A673 (cell line): ENCODE measurements around the gene CCDC40.

Experiments used
- EZH2 ChIP-seq: fragments of 200-600 bp; sonication (generic); IDR thresholded peaks from 2 replicates; pipeline ENCODE4 v1.6.1; 2017; ENCODE audit warnings: borderline replicate concordance, low read depth, mild to moderate bottlenecking, mixed read lengths, antibody characterized with exemption, low read length; ENCODE audit not compliant: poor library complexity, severe bottlenecking
- TF ChIP-seq, protein P1 (sequence below): fragments of 300-800, 200-600 bp; sonication (generic); conservative IDR thresholded peaks from 2 replicates; pipeline ENCODE4 v1.5.1; 2017; ENCODE audit warnings: low read depth, mild to moderate bottlenecking, antibody characterized with exemption, low read length, moderate library complexity, mixed read lengths

DNA sequence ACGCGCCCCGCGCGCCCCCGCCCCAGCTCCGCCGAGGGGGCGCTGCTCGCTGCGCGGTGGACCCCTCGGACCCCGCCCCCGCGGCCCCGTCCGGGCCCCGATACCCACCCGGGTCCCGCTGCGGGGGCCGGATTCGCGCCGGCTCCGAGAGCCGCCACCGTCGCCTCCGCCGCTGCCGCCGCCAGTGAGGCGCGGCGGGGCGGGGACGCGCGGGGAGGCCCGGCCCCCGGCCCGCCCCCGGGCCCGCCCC lies 830 bp upstream of the CCDC40 start, which contains the start of gene TBC1D16:
- TF ChIP-seq, protein P1, sequence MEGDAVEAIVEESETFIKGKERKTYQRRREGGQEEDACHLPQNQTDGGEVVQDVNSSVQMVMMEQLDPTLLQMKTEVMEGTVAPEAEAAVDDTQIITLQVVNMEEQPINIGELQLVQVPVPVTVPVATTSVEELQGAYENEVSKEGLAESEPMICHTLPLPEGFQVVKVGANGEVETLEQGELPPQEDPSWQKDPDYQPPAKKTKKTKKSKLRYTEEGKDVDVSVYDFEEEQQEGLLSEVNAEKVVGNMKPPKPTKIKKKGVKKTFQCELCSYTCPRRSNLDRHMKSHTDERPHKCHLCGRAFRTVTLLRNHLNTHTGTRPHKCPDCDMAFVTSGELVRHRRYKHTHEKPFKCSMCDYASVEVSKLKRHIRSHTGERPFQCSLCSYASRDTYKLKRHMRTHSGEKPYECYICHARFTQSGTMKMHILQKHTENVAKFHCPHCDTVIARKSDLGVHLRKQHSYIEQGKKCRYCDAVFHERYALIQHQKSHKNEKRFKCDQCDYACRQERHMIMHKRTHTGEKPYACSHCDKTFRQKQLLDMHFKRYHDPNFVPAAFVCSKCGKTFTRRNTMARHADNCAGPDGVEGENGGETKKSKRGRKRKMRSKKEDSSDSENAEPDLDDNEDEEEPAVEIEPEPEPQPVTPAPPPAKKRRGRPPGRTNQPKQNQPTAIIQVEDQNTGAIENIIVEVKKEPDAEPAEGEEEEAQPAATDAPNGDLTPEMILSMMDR = no peak
- no peak for TF ChIP-seq EZH2
